ENCODE data around the gene CFAP99.
"Not testable (repeated sequence)": the region's sequence is repeated elsewhere in the genome, so short reads cannot be mapped to it uniquely, and the experiment has no call there.

The CFAP99 gene

DNA sequence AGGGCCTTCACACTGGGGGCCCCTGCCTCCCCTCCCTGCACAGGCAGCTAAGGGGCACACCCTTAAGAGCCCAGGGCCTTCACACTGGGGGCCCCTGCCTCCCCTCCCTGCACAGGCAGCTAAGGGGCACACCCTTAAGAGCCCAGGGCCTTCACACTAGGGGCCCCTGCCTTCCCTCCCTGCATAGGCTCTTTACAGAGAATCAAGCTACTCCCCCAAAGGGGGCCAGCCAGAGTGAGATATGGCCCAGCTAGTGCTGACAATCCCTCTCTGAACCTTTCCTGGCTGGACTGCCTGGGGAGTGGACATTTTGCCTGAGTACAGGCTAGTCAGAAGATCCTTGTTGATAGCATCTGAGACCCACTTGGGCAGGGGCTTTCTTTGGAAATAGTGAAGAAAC, 46.8 kb downstream of the CFAP99 start:
- H3K27ac Mint-ChIP-seq (ENCODE audit: low read depth); DNase-seq (ENCODE audit: low spot score in 2 of 2); H3K9me3 Mint-ChIP-seq; ATAC-seq (replicated peaks; ENCODE audit: extremely low read depth, poor library complexity, severe bottlenecking); H3K4me3 Mint-ChIP-seq; H3K27me3 Mint-ChIP-seq: not testable (repeated sequence)
- Mint-ChIP-seq H3K4me1 (peaks cover 33% of the 10 kb centered on the region), H3K36me3 (ENCODE audit: insufficient read depth) (peaks cover 22% of the 10 kb centered on the region)

DNA sequence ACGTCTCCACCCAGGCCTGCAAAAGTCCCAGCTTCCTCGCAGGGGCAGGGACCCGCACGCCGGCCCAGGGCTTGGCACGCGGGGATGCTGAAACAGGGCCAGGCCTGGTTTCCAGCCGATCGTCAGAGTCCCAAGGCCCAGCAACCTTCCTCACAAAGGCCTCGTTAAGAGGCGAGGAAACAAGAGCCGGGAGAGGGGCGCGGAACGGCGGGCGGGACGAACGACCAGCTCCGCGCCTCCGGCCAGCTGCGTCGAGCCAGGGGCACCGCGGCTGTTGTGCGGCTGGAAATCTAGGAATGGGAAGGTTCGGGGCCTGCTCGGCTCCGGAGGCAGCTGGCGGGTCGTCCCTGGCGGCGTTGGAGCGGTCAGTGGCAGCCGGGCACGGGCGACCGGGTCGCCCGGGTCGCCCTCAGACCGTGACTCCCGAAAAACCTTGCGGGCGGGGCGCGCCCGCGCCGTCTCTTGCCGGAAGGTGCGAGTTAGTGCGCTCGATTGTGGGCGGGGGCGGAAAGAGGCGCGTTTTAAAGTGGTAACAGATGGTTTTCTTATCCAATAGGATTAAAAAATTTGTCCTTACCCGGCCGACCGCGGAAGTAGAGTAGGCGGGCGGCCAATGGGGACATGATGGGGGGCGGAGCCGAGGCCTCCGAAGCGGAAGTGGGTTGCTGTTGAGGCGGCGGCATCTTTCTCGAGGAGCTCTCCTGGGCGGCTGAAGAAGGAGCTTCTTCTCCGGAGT, 49.9 kb downstream of the CFAP99 start, which contains the start of gene RNF4:
Gene RNF4 (plus strand): TSS at position 651 of the 736 bp plus-strand sequence. CDS start 21,388 bp downstream, outside the sequence.
- H3K27me3 Mint-ChIP-seq: no peaks in the 10 kb centered on the region
- no peaks in the 10 kb centered on the region for H3K9me3 Mint-ChIP-seq
- H3K4me3 Mint-ChIP-seq: peak within 1 kb of the TSS; percentile 93
- peaks cover 38% of the 10 kb centered on the region for H3K4me1 Mint-ChIP-seq
- peaks cover 50% of the 10 kb centered on the region for H3K36me3 Mint-ChIP-seq (ENCODE audit: insufficient read depth)
- peak; percentile 88 to 94 for DNase-seq (ENCODE audit: low spot score in 2 of 2)
- peak; percentile 87 for ATAC-seq (replicated peaks; ENCODE audit: extremely low read depth, poor library complexity, severe bottlenecking)
- peak within 1 kb of the TSS; percentile 96 for H3K27ac Mint-ChIP-seq (ENCODE audit: low read depth)

DNA sequence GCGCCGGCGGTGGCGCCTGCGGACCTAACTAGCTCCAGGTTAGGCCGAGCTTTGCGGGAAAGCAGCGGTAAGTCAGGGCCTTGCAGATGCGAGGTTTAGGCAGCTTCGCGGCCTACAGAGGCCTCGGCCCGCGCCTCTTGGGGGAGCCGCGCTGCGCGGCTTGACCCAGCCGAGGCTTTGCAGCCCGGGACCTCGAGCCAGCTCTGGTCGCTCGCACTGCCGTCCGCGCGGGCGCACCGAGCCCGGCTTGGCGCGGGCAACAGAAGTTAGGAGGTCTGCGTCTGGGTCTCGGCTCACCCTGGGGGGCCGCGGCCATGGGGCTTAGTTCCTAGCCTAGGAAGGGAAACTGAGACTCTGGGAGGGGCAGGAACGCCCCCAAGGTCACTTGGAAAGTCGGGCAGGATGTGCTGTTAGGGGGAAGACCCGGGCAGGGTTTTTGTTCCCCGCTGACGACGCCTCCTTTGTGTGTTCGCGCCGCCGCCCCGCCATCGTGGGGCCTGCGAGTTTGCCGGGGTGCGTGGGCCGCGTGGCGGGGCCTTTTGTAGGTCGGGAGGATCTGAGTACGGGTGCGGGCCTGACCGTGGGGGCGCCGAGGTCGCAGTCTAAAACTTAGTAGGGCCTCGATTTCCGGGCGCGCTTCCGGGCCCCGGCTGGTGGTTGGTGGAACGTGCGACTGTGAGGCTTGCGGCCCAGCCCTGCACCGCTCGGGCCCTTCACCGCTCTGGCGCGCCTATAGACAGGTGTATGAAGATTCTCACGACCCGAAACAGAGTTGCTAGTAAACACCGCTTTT, 50.6 kb downstream of the CFAP99 start:
- Mint-ChIP-seq H3K4me1 (peaks cover 38% of the 10 kb centered on the region), H3K9me3 (no peaks in the 10 kb centered on the region)

DNA sequence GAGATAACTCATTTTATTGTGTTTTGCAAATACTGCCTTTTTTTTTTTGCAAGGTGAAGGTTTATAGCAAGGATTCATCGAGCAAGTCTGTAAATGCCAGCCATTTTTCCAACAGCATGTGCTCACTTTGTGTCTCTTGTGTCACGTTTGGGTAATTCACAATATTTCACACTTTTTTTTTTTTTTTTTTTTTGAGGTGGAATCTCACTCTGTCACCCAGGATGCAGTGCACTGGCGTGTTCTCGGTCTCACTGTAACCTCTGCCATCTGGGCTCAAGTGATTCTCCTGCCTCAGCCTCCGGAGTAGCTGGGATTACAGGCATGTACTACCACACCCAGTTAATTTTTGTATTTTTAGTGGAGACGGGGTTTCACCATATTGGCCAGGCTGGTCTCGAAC, 52.0 kb downstream of the CFAP99 start:
- H3K27me3 Mint-ChIP-seq: no peaks in the 10 kb centered on the region
- DNase-seq (ENCODE audit: low spot score in 2 of 2) (no peak), ATAC-seq (replicated peaks; ENCODE audit: extremely low read depth, poor library complexity, severe bottlenecking) (no peak)
- H3K27ac Mint-ChIP-seq (ENCODE audit: low read depth): peak overlapping the region; percentile 96
- no peaks in the 10 kb centered on the region for H3K9me3 Mint-ChIP-seq
- H3K36me3 Mint-ChIP-seq (ENCODE audit: insufficient read depth): peaks cover 68% of the 10 kb centered on the region
- H3K4me3 Mint-ChIP-seq: peak overlapping the region; percentile 93
- H3K4me1 Mint-ChIP-seq: peaks cover 43% of the 10 kb centered on the region

More for the DNA sequence above, 50.6 kb downstream of the CFAP99 start:
- Mint-ChIP-seq H3K36me3 (ENCODE audit: insufficient read depth) (peaks cover 57% of the 10 kb centered on the region), H3K27me3 (no peaks in the 10 kb centered on the region), H3K4me3 (peak overlapping the region; percentile 93), H3K27ac (ENCODE audit: low read depth) (peak overlapping the region; percentile 96)
- peak; percentile 60 to 70 for DNase-seq (ENCODE audit: low spot score in 2 of 2)
- peak; percentile 75 for ATAC-seq (replicated peaks; ENCODE audit: extremely low read depth, poor library complexity, severe bottlenecking)

DNA sequence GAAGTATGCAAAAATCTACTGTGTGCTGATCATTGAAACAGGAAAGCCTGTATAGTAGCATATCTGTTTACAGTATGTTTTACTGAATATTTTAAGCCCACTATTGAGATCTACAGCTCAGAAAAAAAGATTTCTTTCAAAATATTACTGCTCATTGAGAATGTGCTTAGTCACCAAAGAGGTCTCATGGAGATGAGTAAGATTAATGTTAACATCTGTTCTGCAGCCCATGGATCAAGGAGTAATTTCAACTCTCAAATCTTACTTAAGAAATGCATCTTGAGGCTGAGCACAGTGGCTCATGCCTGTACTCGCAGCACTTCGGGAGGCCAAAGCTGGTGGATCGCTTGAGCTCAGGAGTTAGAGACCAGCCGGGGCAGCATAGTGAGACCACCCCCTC, 53.4 kb downstream of the CFAP99 start:
- H3K27me3 Mint-ChIP-seq: no peaks in the 10 kb centered on the region
- no peak overlapping the region for H3K27ac Mint-ChIP-seq (ENCODE audit: low read depth)
- ATAC-seq (replicated peaks; ENCODE audit: extremely low read depth, poor library complexity, severe bottlenecking) (no peak), DNase-seq (ENCODE audit: low spot score in 2 of 2) (no peak)
- peak overlapping the region; percentile 16 for H3K4me3 Mint-ChIP-seq
- H3K36me3 Mint-ChIP-seq (ENCODE audit: insufficient read depth): peaks cover 70% of the 10 kb centered on the region
- H3K9me3 Mint-ChIP-seq: no peaks in the 10 kb centered on the region
- H3K4me1 Mint-ChIP-seq: peaks cover 55% of the 10 kb centered on the region

DNA sequence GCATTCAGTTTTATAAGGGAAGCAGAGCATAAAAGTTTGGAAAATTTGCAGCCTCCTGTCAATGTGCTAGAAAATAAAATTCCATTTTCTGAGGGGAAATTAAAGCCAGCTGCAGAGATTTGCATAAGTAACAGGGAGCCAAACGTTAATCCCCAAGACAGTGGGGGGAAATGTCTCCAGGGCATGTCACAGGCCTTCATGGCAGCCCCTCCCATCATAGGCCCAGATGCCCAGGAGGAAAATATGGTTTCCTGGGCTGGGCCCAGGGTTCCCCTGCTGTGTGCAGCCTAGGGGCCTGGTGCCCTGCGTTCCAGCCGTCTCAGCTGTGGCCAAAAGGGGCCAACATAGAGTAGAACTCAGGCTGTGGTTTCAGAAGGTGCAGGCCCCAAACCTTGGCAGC, 59.5 kb downstream of the CFAP99 start:
- no peak for ATAC-seq (replicated peaks; ENCODE audit: extremely low read depth, poor library complexity, severe bottlenecking)
- DNase-seq (ENCODE audit: low spot score in 2 of 2): no peak
- peak overlapping the region; percentile 74 for H3K4me3 Mint-ChIP-seq
- peaks cover 76% of the 10 kb centered on the region for H3K4me1 Mint-ChIP-seq
- H3K9me3 Mint-ChIP-seq: no peaks in the 10 kb centered on the region
- no peaks in the 10 kb centered on the region for H3K27me3 Mint-ChIP-seq
- H3K27ac Mint-ChIP-seq (ENCODE audit: low read depth): peak overlapping the region; percentile 80
- H3K36me3 Mint-ChIP-seq (ENCODE audit: insufficient read depth): peaks cover 52% of the 10 kb centered on the region

DNA sequence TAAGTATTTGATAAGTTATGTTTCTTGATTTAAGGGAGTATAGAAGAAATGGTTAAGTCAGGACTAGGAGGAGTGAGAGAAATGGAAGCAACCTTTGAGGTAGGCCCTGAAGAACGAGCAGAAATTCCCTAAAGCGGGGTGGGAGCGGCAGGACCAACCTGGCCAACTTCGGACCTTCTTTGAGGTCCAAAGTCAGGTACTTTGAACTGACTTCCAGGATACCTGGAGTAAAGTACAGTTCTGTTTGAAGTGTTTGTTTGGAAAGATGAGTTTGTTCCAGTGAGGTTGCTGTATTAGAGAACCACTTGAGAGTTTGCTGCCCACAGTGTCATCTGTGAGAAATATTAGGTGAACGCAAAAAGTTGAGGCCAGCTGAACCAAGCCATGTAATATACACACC, 61.9 kb downstream of the CFAP99 start:
- Mint-ChIP-seq H3K36me3 (ENCODE audit: insufficient read depth) (peaks cover 34% of the 10 kb centered on the region), H3K9me3 (no peaks in the 10 kb centered on the region), H3K27ac (ENCODE audit: low read depth) (peak overlapping the region; percentile 80), H3K27me3 (no peaks in the 10 kb centered on the region), H3K4me3 (peak overlapping the region; percentile 74), H3K4me1 (peaks cover 90% of the 10 kb centered on the region)
- no peak for DNase-seq (ENCODE audit: low spot score in 2 of 2)
- ATAC-seq (replicated peaks; ENCODE audit: extremely low read depth, poor library complexity, severe bottlenecking): no peak

DNA sequence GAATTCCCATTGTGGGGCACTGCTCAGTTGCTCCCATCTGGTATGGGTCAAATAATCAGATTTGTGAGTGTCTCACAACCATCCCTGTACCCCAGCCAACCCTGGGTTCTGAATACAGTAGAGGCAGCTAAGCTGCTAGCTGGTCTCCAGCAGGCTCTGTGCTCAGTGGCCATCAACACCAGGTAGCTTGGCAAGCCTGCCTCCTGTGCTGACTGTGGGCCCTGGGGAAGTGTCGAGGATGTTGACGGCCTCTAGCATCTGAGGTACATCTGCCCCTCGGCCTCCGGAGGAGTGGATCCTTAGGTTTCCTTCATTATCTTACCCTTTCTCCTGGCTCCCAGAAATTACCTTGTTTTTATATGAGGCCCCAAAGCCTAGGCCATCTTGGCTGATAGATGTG, 63.4 kb downstream of the CFAP99 start:
- no peaks in the 10 kb centered on the region for H3K27me3 Mint-ChIP-seq
- peak overlapping the region; percentile 74 for H3K4me3 Mint-ChIP-seq
- peaks cover 91% of the 10 kb centered on the region for H3K4me1 Mint-ChIP-seq
- H3K9me3 Mint-ChIP-seq: no peaks in the 10 kb centered on the region
- ATAC-seq (replicated peaks; ENCODE audit: extremely low read depth, poor library complexity, severe bottlenecking): no peak
- H3K27ac Mint-ChIP-seq (ENCODE audit: low read depth): peak overlapping the region; percentile 57
- H3K36me3 Mint-ChIP-seq (ENCODE audit: insufficient read depth): peaks cover 28% of the 10 kb centered on the region
- no peak for DNase-seq (ENCODE audit: low spot score in 2 of 2)

DNA sequence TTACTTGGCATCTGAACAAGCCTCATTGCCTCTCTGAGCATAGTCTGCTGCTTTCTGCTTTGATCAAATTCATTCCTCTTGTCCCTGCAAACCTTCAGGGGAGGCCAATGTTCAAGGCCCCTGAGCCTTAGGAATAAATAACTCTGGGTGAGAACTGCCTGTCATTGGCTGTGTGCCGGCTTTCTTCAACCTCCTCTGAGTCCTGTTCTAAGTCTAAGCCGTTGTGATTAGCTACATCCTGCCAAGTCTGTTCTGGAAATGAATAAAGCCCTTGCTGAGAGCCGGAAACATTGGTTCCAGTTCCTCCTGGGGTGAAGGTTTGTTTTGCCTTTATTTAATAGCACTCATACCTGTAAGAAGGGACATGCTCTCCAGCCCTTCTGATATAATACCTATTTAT, 63.9 kb downstream of the CFAP99 start:
- H3K27ac Mint-ChIP-seq (ENCODE audit: low read depth): peak overlapping the region; percentile 57
- H3K4me1 Mint-ChIP-seq: peaks cover 89% of the 10 kb centered on the region
- ATAC-seq (replicated peaks; ENCODE audit: extremely low read depth, poor library complexity, severe bottlenecking): peak; percentile 11

DNA sequence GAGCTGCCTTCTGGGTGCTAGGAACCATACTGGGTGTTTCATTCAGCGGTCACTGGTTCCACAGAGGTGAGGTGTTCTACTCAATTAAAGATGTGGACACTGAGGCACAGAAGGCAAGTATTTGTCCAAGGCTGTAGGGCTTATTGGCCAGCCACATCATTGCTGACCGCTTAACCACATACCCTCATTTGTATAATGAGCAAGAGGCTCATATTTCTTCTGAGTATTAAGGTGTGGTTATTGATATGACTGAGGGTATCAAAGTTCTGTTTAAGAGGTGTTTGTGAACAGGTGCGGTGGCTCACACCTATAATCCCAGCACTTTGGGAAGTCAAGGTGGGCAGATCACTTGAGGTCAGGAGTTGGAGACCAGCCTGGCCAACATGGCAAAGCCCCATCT, 64.5 kb downstream of the CFAP99 start:
- Mint-ChIP-seq H3K4me1 (peaks cover 89% of the 10 kb centered on the region), H3K27me3 (no peaks in the 10 kb centered on the region), H3K9me3 (no peaks in the 10 kb centered on the region), H3K27ac (ENCODE audit: low read depth) (no peak overlapping the region), H3K36me3 (ENCODE audit: insufficient read depth) (peaks cover 33% of the 10 kb centered on the region), H3K4me3 (peak overlapping the region; percentile 74)
- no peak for DNase-seq (ENCODE audit: low spot score in 2 of 2)
- no peak for ATAC-seq (replicated peaks; ENCODE audit: extremely low read depth, poor library complexity, severe bottlenecking)

More for the DNA sequence above, 63.9 kb downstream of the CFAP99 start:
- Mint-ChIP-seq H3K27me3 (no peaks in the 10 kb centered on the region), H3K4me3 (peak overlapping the region; percentile 74), H3K9me3 (no peaks in the 10 kb centered on the region), H3K36me3 (ENCODE audit: insufficient read depth) (peaks cover 29% of the 10 kb centered on the region)
- no peak for DNase-seq (ENCODE audit: low spot score in 2 of 2)

DNA sequence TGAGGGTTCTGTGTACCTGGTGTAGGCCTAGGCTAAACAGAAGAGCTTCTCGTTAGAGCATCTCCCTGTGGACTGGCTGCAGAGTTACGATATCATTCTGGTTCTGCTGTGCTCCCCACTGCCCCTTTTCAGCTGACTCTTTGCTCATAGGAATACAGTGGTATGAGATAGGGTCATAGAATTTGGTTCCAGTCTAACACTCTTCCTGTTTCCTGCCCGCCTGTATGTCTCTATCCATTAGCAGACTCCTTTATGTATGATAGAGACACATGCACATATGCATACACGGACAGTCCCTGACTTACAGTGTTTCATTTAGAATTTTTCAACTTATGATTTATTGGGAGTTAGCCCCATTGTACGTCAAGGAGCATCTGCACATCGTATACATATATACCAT, 65.4 kb downstream of the CFAP99 start:
- H3K4me3 Mint-ChIP-seq: peak overlapping the region; percentile 69

DNA sequence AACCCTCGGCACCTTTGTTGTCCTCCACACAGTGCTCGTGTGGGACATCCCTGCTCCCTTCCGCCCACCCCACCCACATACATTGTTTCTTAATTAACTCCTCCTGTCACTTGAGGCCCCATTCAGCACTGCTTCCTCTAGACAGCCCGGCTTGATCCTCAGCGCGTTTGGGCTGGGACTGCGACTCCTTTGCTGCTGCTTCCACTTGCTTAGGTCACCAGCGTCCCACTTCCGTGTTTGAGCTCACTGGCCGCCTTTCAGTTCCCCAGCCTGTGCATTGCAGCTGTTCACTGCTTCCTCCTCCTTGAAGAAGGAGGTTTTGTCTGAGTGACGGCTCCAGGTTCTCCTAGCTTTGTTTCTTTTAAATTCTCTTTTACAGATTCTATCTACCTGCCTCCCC, 66.2 kb downstream of the CFAP99 start:
- DNase-seq (ENCODE audit: low spot score in 2 of 2) (peak; percentile 47 to 63), ATAC-seq (replicated peaks; ENCODE audit: extremely low read depth, poor library complexity, severe bottlenecking) (peak; percentile 84)
- H3K4me1 Mint-ChIP-seq: peaks cover 83% of the 10 kb centered on the region
- peak overlapping the region; percentile 69 for H3K4me3 Mint-ChIP-seq
- H3K9me3 Mint-ChIP-seq: no peaks in the 10 kb centered on the region
- peak overlapping the region; percentile 68 for H3K27ac Mint-ChIP-seq (ENCODE audit: low read depth)
- H3K36me3 Mint-ChIP-seq (ENCODE audit: insufficient read depth): peaks cover 31% of the 10 kb centered on the region
- no peaks in the 10 kb centered on the region for H3K27me3 Mint-ChIP-seq

More for the DNA sequence above, 65.4 kb downstream of the CFAP99 start:
- Mint-ChIP-seq H3K4me1 (peaks cover 87% of the 10 kb centered on the region), H3K9me3 (no peaks in the 10 kb centered on the region), H3K27ac (ENCODE audit: low read depth) (peak overlapping the region; percentile 68), H3K36me3 (ENCODE audit: insufficient read depth) (peaks cover 32% of the 10 kb centered on the region), H3K27me3 (no peaks in the 10 kb centered on the region)
- ATAC-seq (replicated peaks; ENCODE audit: extremely low read depth, poor library complexity, severe bottlenecking) (peak; percentile 18), DNase-seq (ENCODE audit: low spot score in 2 of 2) (no peak)

Data from central memory CD8-positive, alpha-beta T cell (primary cell).